Trophoblast cell (in vitro differentiated cells and primary cell): ENCODE measurements around the gene PARVB.

Experiments used
- DNase-seq, 2 donors: peaks; one replicate each; pipeline ENCODE4 v3.0.0-alpha.2; 2016
- H2AFZ ChIP-seq: 2 replicates; pipeline ENCODE4 v1.6.1; 2013; ENCODE audit warnings: low read length, moderate library complexity, mild to moderate bottlenecking; ENCODE audit not compliant: insufficient read depth, poor library complexity
- H2AK5ac ChIP-seq: 2 replicates; pipeline ENCODE4 v1.6.1; 2013; ENCODE audit warnings: mild to moderate bottlenecking, low read length
- H2BK120ac ChIP-seq: 2 replicates; pipeline ENCODE4 v1.6.1; 2013; ENCODE audit warnings: low read length, mild to moderate bottlenecking, moderate library complexity; ENCODE audit not compliant: insufficient read depth, poor library complexity
- H2BK12ac ChIP-seq: 2 replicates; pipeline ENCODE4 v1.6.1; 2013; ENCODE audit warnings: mild to moderate bottlenecking, low read length, moderate library complexity
- H2BK5ac ChIP-seq: 2 replicates; pipeline ENCODE4 v1.6.1; 2013; ENCODE audit warnings: low read length, low read depth, moderate library complexity, mild to moderate bottlenecking; ENCODE audit not compliant: poor library complexity
- H3K14ac ChIP-seq: 2 replicates; pipeline ENCODE4 v1.6.1; 2013; ENCODE audit warnings: mild to moderate bottlenecking, low read length
- H3K18ac ChIP-seq: 2 replicates; pipeline ENCODE4 v1.6.1; 2013; ENCODE audit warnings: mild to moderate bottlenecking, low read length
- H3K23ac ChIP-seq: 2 replicates; pipeline ENCODE4 v1.6.1; 2013; ENCODE audit warnings: low read length
- H3K27ac ChIP-seq: 2 replicates; pipeline ENCODE4 v1.5.1; 2013; ENCODE audit warnings: low read depth, mild to moderate bottlenecking, inconsistent platforms, low read length, moderate library complexity
- H3K27me3 ChIP-seq: 2 replicates; pipeline ENCODE4 v1.6.1; 2013; ENCODE audit warnings: inconsistent platforms, mild to moderate bottlenecking, low read length, moderate library complexity; ENCODE audit not compliant: insufficient read depth
- H3K36me3 ChIP-seq, 2 experiments: 1 replicate in 1 of 2; 2 replicates in 1 of 2; pipeline ENCODE4 v1.6.1; 2013; ENCODE audit warnings: low read length in 2 of 2, mild to moderate bottlenecking in 2 of 2, moderate library complexity in 1 of 2; ENCODE audit not compliant: insufficient read depth in 2 of 2, control insufficient read depth in 1 of 2
- H3K4ac ChIP-seq: 2 replicates; pipeline ENCODE4 v1.6.1; 2013; ENCODE audit warnings: low read depth, mild to moderate bottlenecking, low read length, moderate library complexity
- H3K4me1 ChIP-seq, 2 experiments: 1 replicate in 1 of 2; 2 replicates in 1 of 2; pipeline ENCODE4 v1.6.1; 2013; ENCODE audit warnings: low read length in 2 of 2, mild to moderate bottlenecking in 2 of 2, moderate library complexity in 1 of 2; ENCODE audit not compliant: insufficient read depth in 2 of 2, control insufficient read depth in 1 of 2
- H3K4me2 ChIP-seq: 2 replicates; pipeline ENCODE4 v1.6.1; 2013; ENCODE audit warnings: inconsistent platforms, mild to moderate bottlenecking, low read length, moderate library complexity
- H3K4me3 ChIP-seq: 2 replicates; pipeline ENCODE4 v1.5.1; 2013; ENCODE audit warnings: mild to moderate bottlenecking, low read depth, low read length, inconsistent platforms
- H3K79me1 ChIP-seq: one replicate; pipeline ENCODE4 v1.6.1; 2013; ENCODE audit warnings: low read length
- H3K79me2 ChIP-seq: 2 replicates; pipeline ENCODE4 v1.6.1; 2013; ENCODE audit warnings: low read length, mild to moderate bottlenecking; ENCODE audit not compliant: control insufficient read depth, insufficient read depth, poor library complexity
- H3K9ac ChIP-seq: 2 replicates; pipeline ENCODE4 v1.6.1; 2013; ENCODE audit warnings: mild to moderate bottlenecking, low read length
- H3K9me3 ChIP-seq: 2 replicates; pipeline ENCODE4 v1.6.1; 2013; ENCODE audit warnings: low read depth, mild to moderate bottlenecking, control low read depth, inconsistent platforms, low read length; ENCODE audit not compliant: insufficient read depth
- H4K12ac ChIP-seq: 2 replicates; pipeline ENCODE4 v1.6.1; 2013; ENCODE audit warnings: low read depth, mild to moderate bottlenecking, low read length, moderate library complexity
- H4K8ac ChIP-seq: 2 replicates; pipeline ENCODE4 v1.6.1; 2013; ENCODE audit warnings: low read depth, mild to moderate bottlenecking, low read length, moderate library complexity
- H4K91ac ChIP-seq: one replicate; pipeline ENCODE4 v1.6.1; 2013; ENCODE audit warnings: low read depth, mild to moderate bottlenecking, low read length, moderate library complexity
- WGBS: extraction: QIAGEN DNeasy Blood & Tissue Kit; methylation state at CpG from one replicate; pipeline ENCODE4 v1.1.7; 2013; ENCODE audit warnings: missing lambda C conversion rate; ENCODE audit not compliant: insufficient read length, insufficient coverage; ENCODE audit errors: extremely low coverage; 5-methylcytosine and 5-hydroxymethylcytosine counted together

Gene PARVB

DNA sequence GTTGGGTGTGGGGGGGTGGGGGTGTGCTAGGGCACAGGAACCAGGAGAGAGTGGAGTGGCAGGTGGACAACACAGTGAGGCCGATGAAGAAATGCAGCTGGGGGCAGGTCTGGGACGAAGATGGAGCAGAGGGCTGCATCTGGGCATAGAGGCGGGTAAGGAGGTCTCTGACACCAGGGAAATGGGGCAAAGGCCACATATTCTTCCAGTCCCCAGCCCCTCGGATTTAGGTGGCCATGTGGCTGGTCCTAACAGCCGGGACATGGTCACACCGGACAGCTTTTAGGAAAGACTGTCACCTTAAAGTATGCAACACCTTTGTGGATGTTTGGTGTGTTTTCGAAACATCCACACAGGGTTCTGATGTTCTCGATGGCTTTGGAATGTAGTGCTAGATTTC, 151.6 kb downstream of the PARVB start:
- Histone ChIP-seq H3K14ac (no peak overlapping the region), H4K12ac (no peak overlapping the region), H2AFZ (no peak overlapping the region), H3K4me2 (no peak overlapping the region), H3K23ac (no peak overlapping the region), H2BK120ac (no peak overlapping the region), H4K91ac (no peak overlapping the region), H2BK5ac (no peak overlapping the region), H3K36me3 (no peaks in the 10 kb centered on the region), H3K18ac (no peak overlapping the region), H3K9me3 (no peaks in the 10 kb centered on the region), H2AK5ac (no peak overlapping the region), H2BK12ac (no peak overlapping the region), H3K9ac (no peak overlapping the region), H3K79me2 (no peaks in the 10 kb centered on the region), H3K4me1 (no peaks in the 10 kb centered on the region), H3K27ac (no peak overlapping the region), H3K4me3 (no peak overlapping the region), H4K8ac (no peak overlapping the region), H3K4ac (no peak overlapping the region), H3K79me1 (no peaks in the 10 kb centered on the region), H3K27me3 (no peaks in the 10 kb centered on the region)
- DNase-seq, result no peak
- WGBS, result no CpG with 5 or more reads among the region's 8 CpGs

DNA sequence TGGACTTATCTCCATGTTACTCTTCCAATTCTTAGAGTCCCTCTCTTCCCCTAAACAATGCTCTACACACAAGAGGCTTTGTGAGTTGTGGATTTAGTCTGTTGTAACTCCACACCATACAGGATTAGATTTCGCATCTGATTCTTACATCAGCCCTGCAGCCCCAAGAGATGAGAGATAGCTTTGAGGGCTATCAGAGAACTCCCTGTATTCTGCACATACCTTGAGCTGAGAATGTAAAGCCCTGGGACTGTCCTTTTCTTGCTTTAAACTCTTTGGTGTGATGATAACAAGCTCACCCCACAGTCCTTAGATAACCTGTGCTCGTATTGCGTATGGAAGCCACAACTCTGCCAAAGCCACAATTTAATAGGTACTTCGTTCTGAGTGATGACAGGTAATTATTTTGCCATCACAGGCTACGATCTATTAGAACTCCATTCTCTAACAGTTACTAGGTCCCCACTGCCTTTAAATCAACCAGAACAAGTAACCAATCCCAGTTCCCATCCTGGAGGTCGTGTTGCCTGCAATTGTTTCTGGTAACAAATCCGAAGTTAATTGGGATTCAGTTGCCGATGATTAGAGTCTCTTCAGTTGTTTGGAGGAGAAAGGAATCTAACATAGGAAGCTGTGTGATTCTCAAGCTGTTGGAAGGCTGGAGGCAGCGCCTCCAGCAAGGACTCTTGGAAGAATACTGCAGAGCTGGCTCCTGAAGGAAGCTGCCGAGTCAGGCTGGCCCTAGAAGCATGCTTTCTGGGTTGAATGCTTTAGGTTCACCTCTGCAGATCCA, 155.3 kb downstream of the PARVB start:
- H3K14ac ChIP-seq, result no peak overlapping the region
- no peak overlapping the region for H4K91ac ChIP-seq
- H3K79me1 ChIP-seq, result no peaks in the 10 kb centered on the region
- no peaks in the 10 kb centered on the region for H3K36me3 ChIP-seq
- no peak overlapping the region for H4K8ac ChIP-seq
- H4K12ac ChIP-seq, result no peak overlapping the region
- no peak overlapping the region for H3K27ac ChIP-seq
- DNase-seq, result no peak
- no peak overlapping the region for H3K4me3 ChIP-seq
- H3K9me3 ChIP-seq, result peaks cover 1% of the 10 kb centered on the region
- no peak overlapping the region for H3K18ac ChIP-seq
- no peak overlapping the region for H2AK5ac ChIP-seq
- H3K79me2 ChIP-seq, result no peaks in the 10 kb centered on the region
- H3K27me3 ChIP-seq, result no peaks in the 10 kb centered on the region
- no peak overlapping the region for H3K4ac ChIP-seq
- H3K4me1 ChIP-seq, result no peaks in the 10 kb centered on the region
- H3K23ac ChIP-seq, result no peak overlapping the region
- H3K9ac ChIP-seq, result no peak overlapping the region
- H3K4me2 ChIP-seq, result no peak overlapping the region
- no peak overlapping the region for H2AFZ ChIP-seq
- no peak overlapping the region for H2BK12ac ChIP-seq
- H2BK5ac ChIP-seq, result no peak overlapping the region
- no CpG with 5 or more reads among the region's 10 CpGs for WGBS
- H2BK120ac ChIP-seq, result no peak overlapping the region

DNA sequence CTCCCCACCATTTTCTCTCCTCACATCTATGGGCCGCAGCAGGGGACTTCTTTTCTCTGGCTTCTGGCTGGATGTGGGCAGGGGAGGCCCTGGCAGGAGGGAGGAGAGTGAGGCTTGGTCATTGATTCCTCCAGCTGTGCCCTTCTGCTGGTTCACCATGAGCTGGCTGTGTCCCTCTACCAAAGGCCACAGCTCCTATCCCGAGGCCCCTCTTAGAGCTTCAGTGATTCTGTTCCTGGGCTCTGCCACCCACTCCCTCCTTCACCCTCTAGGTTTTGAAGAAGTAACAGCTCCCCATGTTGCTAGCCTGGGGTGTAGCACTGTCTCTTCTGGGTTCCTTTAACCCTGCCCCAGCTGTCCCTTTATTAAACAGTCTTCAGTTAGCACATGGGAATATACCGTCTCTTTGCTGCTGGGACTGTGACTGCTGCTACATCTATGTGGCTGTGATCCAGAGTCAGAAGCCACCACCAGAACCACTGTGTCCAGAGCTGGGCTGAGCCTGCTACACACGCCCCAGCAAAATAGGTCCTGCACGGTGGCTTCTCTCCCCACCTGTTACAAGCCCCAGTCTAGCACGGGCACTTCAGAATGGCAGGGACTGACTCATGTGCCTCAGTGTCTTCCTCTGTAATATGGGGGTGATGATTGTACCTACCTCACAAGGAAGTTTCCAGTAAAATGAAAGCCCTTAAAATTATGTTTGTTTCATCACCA, 156.0 kb downstream of the PARVB start:
- Histone ChIP-seq H3K18ac (no peak overlapping the region), H3K9ac (no peak overlapping the region), H2AK5ac (no peak overlapping the region), H4K12ac (no peak overlapping the region), H4K8ac (no peak overlapping the region), H3K79me2 (no peaks in the 10 kb centered on the region), H3K27me3 (no peaks in the 10 kb centered on the region), H2BK120ac (no peak overlapping the region), H3K4me1 (no peaks in the 10 kb centered on the region), H3K4me2 (no peak overlapping the region), H3K4ac (no peak overlapping the region), H2AFZ (no peak overlapping the region), H3K36me3 (no peaks in the 10 kb centered on the region), H3K9me3 (peaks cover 1% of the 10 kb centered on the region), H3K79me1 (no peaks in the 10 kb centered on the region), H3K4me3 (no peak overlapping the region), H3K14ac (no peak overlapping the region), H3K23ac (no peak overlapping the region), H2BK5ac (no peak overlapping the region), H3K27ac (no peak overlapping the region), H2BK12ac (no peak overlapping the region), H4K91ac (no peak overlapping the region)
- DNase-seq, result no peak
- WGBS, result no CpG with 5 or more reads among the region's 6 CpGs

DNA sequence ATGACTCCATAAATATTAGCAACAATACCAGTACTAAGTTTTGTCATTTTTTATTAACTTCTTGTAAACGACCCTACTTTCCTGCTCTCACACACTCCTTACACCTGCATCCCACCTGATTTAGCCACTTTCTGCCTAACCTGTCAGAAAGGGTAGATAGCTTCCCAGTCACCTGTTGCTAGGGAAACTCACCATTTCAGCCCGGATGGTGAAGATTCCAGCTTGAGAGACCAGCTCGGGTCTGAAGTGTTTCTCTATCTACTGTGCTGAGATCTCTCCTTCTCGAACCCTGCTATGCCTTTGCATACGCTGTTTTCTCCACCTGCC, 156.6 kb downstream of the PARVB start, which contains the start of gene PARVG:
TSS of gene PARVG (plus strand) at position 220 of the 327 bp plus-strand sequence. CDS start 2,405 bp downstream, outside the sequence.
- no peak within 1 kb of the TSS for H3K14ac ChIP-seq
- H3K9me3 ChIP-seq, result peaks cover 1% of the 10 kb centered on the region
- H2AFZ ChIP-seq, result no peak within 1 kb of the TSS
- H3K79me2 ChIP-seq, result no peaks in the 10 kb centered on the region
- H3K4me2 ChIP-seq, result no peak within 1 kb of the TSS
- H3K27me3 ChIP-seq, result no peaks in the 10 kb centered on the region
- peak in 1 of 2 donors; percentile 7 for DNase-seq
- no peak within 1 kb of the TSS for H2BK12ac ChIP-seq
- H3K36me3 ChIP-seq, result no peaks in the 10 kb centered on the region
- no peak within 1 kb of the TSS for H3K18ac ChIP-seq
- H4K91ac ChIP-seq, result no peak within 1 kb of the TSS
- H3K27ac ChIP-seq, result no peak within 1 kb of the TSS
- no peak within 1 kb of the TSS for H3K4ac ChIP-seq
- WGBS, result no CpG with 5 or more reads among the region's 5 CpGs
- H4K12ac ChIP-seq, result no peak within 1 kb of the TSS
- no peak within 1 kb of the TSS for H3K23ac ChIP-seq
- H3K79me1 ChIP-seq, result no peaks in the 10 kb centered on the region
- no peak within 1 kb of the TSS for H2AK5ac ChIP-seq
- no peaks in the 10 kb centered on the region for H3K4me1 ChIP-seq
- H2BK5ac ChIP-seq, result no peak within 1 kb of the TSS
- H3K9ac ChIP-seq, result no peak within 1 kb of the TSS
- no peak within 1 kb of the TSS for H3K4me3 ChIP-seq
- H2BK120ac ChIP-seq, result no peak within 1 kb of the TSS
- no peak within 1 kb of the TSS for H4K8ac ChIP-seq
